ENCODE measurements around the gene SCG5. TPM values are rescaled to one million over a fixed set of nuclear protein-coding genes. Genes with fewer than 3 reads are reported as not detected.

SCG5 gene
- total and polyA plus RNA-seq, 2 of the 13 experiments (the other 11 are each of a cell fraction or from before 2014, with no cell fraction given), result 2.3 to 3.5 TPM

DNA sequence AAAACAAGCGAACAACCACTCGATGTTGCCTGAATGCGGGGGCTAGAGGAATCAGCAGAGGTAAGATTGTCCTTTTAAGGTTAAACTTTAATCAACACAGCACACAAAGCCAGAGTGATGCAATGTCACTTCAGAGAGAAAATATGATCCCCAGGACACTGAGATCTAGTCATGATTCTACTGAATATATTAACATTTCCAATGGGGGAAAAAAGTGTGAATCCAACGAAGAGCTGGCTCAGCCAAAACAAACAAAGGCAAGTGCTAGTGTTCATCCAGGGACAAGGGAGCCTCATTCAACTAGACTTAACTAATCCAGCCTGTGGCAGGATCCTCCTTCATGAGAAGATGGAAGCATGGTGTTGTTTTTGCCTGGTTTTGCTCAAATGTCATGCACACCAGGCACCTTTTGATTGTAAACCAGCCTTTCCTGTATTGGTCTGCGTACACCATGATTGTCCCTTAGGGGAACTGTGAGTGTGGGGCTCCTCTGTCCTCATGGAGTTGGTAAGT lies 35.8 kb downstream of the SCG5 start (continued):
- TF ChIP-seq ZNF333 (CRISPR knock-in tag; IDR thresholded peaks at IDR 0.05; ENCODE audit: borderline replicate concordance), result no peak
- no peak for TF ChIP-seq DBP (CRISPR knock-in tag; IDR thresholded peaks at IDR 0.05; ENCODE audit: not compliant biosample characterization)
- TF ChIP-seq, protein P1, sequence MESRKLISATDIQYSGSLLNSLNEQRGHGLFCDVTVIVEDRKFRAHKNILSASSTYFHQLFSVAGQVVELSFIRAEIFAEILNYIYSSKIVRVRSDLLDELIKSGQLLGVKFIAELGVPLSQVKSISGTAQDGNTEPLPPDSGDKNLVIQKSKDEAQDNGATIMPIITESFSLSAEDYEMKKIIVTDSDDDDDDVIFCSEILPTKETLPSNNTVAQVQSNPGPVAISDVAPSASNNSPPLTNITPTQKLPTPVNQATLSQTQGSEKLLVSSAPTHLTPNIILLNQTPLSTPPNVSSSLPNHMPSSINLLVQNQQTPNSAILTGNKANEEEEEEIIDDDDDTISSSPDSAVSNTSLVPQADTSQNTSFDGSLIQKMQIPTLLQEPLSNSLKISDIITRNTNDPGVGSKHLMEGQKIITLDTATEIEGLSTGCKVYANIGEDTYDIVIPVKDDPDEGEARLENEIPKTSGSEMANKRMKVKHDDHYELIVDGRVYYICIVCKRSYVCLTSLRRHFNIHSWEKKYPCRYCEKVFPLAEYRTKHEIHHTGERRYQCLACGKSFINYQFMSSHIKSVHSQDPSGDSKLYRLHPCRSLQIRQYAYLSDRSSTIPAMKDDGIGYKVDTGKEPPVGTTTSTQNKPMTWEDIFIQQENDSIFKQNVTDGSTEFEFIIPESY (CRISPR knock-in tag; IDR thresholded peaks at IDR 0.05), result no peak
- no peak for TF ChIP-seq ZNF615 (CRISPR knock-in tag; IDR thresholded peaks at IDR 0.05; ENCODE audit: borderline replicate concordance)
- TF ChIP-seq GMEB2 (CRISPR knock-in tag; IDR thresholded peaks at IDR 0.05; ENCODE audit: low read depth), result no peak
- no peak for TF ChIP-seq ZBTB2 (CRISPR knock-in tag; IDR thresholded peaks at IDR 0.05; ENCODE audit: low read depth)
- no peak for TF ChIP-seq ZMYM2 (CRISPR knock-in tag; IDR thresholded peaks at IDR 0.05)
- no peak for TF ChIP-seq CTCF (CRISPR knock-in tag; IDR thresholded peaks at IDR 0.05)
- peak; percentile 81 for TF ChIP-seq SRF (IDR thresholded peaks at IDR 0.05; ENCODE audit: low read depth, low read length)
- TF ChIP-seq CBX5 (CRISPR knock-in tag; IDR thresholded peaks at IDR 0.05; ENCODE audit: borderline replicate concordance), result 0 out of 2 replicates have a peak, but pooled peaks have one; percentile 23
- TF ChIP-seq HMG20B (CRISPR knock-in tag; conservative IDR thresholded peaks at IDR 0.05), result 0 out of 2 replicates have a peak, but pooled peaks have one; percentile 20
- no peak for TF ChIP-seq ZNF766 (CRISPR knock-in tag; IDR thresholded peaks at IDR 0.05; ENCODE audit: borderline replicate concordance)
- TF ChIP-seq SMARCE1 (IDR thresholded peaks at IDR 0.05; ENCODE audit: borderline replicate concordance), result no peak
- TF ChIP-seq FOSL2 (CRISPR knock-in tag; IDR thresholded peaks at IDR 0.05), result peak; percentile 55
- no peak for TF ChIP-seq MED13 (CRISPR knock-in tag; IDR thresholded peaks at IDR 0.05)
- TF ChIP-seq, protein P2, sequence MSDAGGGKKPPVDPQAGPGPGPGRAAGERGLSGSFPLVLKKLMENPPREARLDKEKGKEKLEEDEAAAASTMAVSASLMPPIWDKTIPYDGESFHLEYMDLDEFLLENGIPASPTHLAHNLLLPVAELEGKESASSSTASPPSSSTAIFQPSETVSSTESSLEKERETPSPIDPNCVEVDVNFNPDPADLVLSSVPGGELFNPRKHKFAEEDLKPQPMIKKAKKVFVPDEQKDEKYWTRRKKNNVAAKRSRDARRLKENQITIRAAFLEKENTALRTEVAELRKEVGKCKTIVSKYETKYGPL (CRISPR knock-in tag; IDR thresholded peaks at IDR 0.05), result no peak
- TF ChIP-seq GTF2F1 (IDR thresholded peaks at IDR 0.05; ENCODE audit: low read length), result no peak
- TF ChIP-seq ZNF776 (CRISPR knock-in tag; IDR thresholded peaks at IDR 0.05), result no peak
- no peak for TF ChIP-seq GZF1 (CRISPR knock-in tag; IDR thresholded peaks at IDR 0.05)
- TF ChIP-seq ZNF30 (CRISPR knock-in tag; IDR thresholded peaks at IDR 0.05), result no peak
- TF ChIP-seq HOXA7 (CRISPR knock-in tag; IDR thresholded peaks at IDR 0.05), result no peak
- no peak for TF ChIP-seq ZNF768 (CRISPR knock-in tag; IDR thresholded peaks at IDR 0.05)
- TF ChIP-seq ASH2L (IDR thresholded peaks at IDR 0.05; ENCODE audit: insufficient read length, low read depth, low read length), result peak; percentile 64
- no peak for TF ChIP-seq KMT2A (CRISPR knock-in tag; IDR thresholded peaks at IDR 0.05)
